Cerebellar nuclear complex (tissue), 1 donor: Measurements from ENCODE around the gene PRPF38A.
"Not testable (repeated sequence)": the region's sequence is repeated elsewhere in the genome, so short reads cannot be mapped to it uniquely, and the experiment has no call there.

ENCODE experiments used
- DNase-seq, 2 experiments: peaks; one replicate each; lab custom pipeline; 2025; lab: John Stamatoyannopoulos, UW

Gene PRPF38A, protein sequence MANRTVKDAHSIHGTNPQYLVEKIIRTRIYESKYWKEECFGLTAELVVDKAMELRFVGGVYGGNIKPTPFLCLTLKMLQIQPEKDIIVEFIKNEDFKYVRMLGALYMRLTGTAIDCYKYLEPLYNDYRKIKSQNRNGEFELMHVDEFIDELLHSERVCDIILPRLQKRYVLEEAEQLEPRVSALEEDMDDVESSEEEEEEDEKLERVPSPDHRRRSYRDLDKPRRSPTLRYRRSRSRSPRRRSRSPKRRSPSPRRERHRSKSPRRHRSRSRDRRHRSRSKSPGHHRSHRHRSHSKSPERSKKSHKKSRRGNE

DNA sequence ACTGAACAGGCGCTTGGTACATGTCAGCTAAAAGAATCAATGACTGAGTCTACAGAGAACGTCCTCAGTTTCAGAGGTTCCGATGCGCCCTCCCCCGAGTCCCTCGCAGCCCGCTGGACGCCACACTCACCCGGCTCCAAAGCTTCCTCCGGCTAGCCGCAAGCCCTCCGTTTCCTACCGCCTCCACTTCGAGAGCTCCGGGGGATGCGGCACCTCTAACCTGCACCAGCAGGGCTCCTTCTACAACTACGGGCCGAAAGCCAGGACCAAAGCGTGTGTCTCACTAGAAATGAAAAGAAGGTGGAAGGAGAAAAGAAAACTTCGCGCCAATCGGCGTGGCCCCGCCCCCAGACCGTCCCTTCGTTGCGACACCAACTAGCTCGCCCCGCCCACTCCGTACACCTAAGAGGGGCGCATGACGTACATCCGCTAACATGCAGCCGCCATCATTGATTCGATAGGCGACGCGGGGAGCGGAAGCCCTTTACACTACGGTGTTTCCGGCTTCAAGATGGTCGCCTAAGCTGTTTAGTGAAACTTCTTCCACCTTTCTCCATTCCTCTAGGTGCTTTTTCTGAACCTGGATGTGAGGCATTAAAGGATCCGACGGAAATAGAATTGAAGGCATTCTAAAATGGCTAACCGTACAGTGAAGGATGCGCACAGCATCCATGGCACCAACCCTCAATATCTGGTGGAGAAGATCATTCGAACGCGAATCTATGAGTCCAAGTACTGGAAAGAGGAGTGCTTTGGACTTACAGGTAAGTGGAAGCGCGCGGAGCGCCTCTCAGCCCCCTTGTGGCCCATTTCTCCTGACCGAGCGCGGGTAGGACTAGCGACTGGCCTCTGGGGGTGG, at the start of gene PRPF38A, which contains the start of gene ORC1:
Gene PRPF38A, plus strand, starts transcription at position 487 of the 859 bp plus-strand sequence. Its CDS starts 148 bp downstream, at position 635.
Gene ORC1, minus strand, starts transcription at position 308 of the 859 bp plus-strand sequence. CDS start 2,200 bp downstream, outside the sequence.
- peak; percentile 87 to 94 for DNase-seq

DNA sequence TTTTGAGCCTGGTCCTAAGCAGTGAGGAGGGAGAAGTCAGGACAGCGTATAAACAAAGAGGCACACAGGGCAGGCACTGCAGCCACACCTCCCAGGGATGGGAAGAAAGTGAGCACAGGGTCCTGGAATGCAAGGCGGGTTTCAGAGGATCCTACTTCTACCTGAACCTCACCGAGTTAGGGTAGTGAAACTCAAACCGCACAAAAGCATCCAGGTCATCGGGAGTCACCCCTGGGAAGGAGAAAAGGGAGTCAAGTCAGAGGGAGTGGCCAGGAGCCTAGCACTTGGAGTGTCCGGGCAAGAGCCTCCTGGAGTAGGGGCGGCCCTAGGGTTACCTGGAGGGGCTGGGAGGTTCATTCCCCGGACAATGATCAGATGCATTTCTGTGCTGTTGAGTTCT, 49.0 kb upstream of the PRPF38A start:
- no peak for DNase-seq

- no peak for DNase-seq
Measured at GRCh38 chr1:52355847-52356505, 48.4 kb upstream of the PRPF38A start.

- no peak for DNase-seq
Measured at GRCh38 chr1:52356818-52357355, 47.5 kb upstream of the PRPF38A start.

- DNase-seq = no peak
Measured at GRCh38 chr1:52357397-52357796, 47.0 kb upstream of the PRPF38A start.

DNA sequence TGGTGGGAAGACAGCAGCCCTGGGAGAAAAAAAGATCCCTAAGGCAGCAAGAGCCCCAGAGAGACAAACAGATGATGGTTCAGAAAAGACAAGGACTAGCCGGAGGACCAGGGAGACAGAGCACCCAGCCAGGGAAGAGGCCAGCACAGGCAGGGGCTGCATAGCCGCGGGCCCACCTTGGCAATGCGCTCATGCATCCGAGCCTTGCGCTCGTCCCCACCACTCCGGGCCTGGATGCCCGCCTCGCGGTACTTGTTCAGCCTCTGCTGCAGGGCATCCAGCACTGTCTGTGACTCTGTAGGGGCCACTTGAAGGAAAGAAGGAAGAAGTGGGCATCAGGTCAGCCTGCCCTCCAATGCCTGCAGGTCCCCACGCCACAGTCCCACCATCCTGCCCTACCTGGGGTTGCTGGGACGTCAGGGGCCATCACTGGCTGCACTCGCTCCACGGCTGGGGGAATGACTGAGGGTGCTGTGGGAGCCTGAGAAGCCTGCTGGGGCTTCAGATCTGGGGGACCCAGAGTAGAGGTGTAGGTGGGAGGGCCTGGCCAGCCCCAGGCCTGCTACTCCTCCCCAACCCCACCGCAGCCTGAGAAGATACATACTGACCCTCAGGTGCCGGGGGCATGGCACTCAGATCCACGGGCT, 45.4 kb upstream of the PRPF38A start:
- DNase-seq = no peak

DNA sequence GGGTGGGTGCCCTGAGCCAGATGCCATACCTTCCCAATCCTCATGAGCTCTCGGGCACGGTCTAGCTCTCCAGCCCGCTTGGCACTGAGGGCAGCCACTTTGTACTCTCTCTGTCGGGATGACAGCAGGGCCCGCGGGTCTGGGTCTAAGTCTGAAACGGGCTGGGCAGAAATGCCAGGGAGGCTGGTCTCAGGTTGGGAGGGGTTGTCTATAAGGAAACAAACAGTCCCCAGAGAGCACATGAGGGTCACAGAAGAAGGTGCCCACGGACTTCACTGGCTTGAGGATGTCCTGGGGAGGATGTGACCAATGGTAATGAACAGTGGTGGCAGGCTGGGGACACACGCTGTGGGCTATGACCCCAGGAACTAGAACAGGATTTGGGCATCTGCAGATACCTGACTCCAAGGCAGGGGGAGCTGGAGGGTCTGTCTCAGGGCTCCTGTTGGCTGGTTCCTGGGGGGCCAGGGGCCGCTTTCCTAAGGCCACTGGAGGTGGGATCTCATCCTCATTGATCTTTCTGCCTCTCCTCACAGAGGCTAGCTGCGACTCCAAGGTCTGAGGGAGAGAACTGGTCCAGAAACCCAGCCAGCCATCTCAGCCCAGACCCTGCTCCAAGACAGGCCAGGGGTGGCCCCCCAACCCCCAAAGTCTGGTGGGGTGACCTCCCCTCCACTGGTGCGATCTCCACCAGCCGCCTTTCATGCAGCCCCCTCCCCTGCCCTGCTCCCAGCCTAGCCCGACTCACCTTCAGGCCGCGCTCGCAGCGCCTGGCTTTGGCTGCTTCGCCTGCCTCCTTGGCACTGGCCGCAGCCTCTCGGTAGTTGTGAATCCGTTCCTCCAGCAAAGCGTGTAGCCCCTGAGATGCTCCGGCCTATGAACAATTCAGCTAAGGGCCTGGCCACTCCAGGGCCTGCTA, 44.5 kb upstream of the PRPF38A start:
- no peak for DNase-seq

DNA sequence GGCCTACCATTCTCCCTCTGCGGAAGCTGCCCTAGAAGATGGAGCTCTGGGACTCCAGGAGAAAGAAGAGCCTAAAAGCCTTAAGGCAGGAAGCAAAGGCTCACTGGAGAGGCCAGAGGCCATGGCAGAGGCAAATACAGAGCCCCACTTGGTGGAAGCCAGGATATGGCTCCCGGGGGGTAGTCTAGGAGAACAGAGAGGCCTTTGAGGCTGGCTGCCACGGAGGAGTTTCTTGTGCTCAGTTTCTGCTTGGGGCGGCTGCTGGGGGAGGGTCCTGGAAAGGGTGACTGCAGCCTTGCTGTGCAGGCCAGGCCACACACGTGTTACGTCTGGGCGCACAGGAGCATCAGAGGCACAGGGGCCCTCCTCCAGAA, 43.8 kb upstream of the PRPF38A start:
- DNase-seq = no peak

- DNase-seq = no peak
Measured at GRCh38 chr1:52364235-52364839, 40.1 kb upstream of the PRPF38A start.

DNA sequence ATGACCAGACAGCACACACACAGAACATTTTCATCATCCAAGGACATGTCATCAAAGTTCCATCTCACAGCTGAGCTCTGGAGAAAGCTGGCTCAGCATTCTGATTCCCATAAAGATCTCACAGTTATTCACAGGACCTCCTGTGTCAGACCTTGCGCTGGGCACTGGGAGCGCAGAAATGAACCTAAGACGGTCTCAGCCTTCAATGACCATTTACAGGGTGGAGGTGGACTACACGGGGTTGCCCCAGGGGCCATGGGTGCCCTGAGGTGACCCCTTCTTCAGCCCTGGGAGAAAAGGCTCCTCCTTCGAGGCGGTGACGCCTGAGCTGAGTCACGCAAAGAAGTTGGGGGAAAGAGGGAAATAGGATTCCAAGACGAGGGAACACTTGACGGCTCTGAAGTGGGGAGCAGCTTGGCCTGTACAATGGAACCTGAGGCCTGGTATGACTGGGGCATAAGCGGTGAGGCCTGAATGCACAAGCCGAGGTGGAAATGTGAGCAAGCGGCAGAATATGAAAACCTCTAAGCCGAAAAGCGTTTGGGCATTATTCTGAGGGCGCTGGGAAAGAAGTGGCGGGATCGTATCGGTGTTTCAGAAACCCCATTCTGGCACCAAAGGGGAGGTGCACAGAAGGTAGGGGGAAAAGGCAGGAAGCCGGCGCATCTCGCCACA, 39.2 kb upstream of the PRPF38A start:
- DNase-seq = no peak

DNA sequence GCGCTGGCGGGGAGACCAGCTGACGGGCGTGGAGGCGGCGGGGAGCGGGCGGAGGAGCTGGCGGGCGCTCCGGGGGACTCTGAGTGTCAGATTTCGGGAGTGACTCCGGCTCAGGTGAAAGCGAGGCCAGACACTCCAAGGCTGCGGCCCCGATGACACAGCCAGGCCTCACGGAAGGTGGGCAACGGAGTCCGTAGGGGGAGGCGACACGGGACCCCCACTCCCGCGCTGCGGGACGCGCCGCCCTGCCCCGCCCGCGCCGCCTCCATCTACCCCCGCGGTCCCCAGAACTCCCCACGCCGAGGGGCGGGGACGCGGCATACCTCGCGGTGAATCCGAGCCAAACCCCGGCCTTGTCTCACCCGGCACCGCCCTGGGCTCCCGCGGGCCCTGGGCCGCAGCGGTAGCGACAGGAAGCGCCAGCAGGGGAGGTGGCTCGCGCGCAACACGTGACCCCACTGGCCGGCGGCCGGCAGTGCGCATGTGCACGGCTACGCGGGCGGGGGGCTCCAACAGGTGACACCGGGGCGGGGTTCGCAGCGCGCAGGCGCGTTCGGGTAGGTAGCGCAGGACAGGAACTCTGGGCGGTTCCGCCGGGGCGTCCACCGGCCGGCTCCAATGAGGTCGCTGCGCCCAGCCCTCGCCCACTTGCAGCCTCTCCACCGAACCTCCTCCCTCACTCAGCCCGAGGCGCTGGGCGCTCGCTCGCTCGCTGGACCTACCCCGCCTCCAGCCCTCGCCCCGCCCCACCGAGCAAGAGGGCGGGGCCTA, 38.5 kb upstream of the PRPF38A start, which contains the start of gene CC2D1B:
Gene CC2D1B, minus strand, starts transcription at position 460 of the 771 bp plus-strand sequence. CDS start 1,585 bp downstream, outside the sequence.
- DNase-seq = peak; percentile 67 to 95

GRCh38 chr1:52366517-52366827, 37.9 kb upstream of the PRPF38A start:
- no peak for DNase-seq

- DNase-seq = no peak
Measured at GRCh38 chr1:52367272-52367671, 37.1 kb upstream of the PRPF38A start.

GRCh38 chr1:52368383-52369172, 35.8 kb upstream of the PRPF38A start:
- DNase-seq = peak in 1 of 2 experiments; percentile 48

- DNase-seq = not testable (repeated sequence)
Measured at GRCh38 chr1:52369851-52370250, 34.6 kb upstream of the PRPF38A start.

DNA sequence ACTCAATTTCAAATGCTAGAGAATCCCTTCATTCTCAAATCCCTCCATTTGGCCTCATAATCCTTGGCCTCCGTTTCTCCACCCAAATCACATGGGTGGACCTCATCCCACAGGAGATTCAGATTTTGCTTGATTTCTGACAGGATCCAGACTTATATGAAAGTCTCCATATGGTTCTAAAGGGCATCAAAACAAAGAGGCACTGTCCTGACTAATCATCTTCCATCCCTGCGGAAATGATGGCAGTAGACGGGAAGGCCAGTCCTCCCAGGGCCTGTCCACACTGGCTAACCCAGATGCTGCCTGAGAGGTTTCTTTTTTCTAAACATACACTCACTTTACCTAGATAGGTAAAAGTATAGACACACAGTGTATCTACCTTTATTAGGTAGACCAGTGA, 19.0 kb upstream of the PRPF38A start:
- DNase-seq = no peak

DNA sequence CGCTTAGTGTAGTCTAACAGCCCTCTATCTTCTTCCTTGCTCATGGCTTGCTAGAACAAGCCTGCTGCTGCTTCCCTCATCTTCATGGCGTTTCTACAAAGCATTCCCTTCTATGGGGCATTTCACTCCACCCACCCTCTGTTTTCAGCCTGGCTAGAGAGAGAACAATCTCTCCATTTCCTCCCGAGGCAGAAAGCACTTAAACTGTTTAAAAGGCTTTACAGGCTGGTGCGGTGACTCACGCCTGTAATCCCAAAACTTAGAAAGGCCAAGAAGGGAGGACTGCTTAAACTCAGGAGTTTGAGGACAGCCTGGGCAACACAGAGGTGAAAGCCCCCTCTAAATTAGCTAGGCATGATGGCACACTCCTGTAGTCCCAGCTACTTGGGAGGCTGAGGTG, 17.9 kb upstream of the PRPF38A start:
- no peak for DNase-seq

DNA sequence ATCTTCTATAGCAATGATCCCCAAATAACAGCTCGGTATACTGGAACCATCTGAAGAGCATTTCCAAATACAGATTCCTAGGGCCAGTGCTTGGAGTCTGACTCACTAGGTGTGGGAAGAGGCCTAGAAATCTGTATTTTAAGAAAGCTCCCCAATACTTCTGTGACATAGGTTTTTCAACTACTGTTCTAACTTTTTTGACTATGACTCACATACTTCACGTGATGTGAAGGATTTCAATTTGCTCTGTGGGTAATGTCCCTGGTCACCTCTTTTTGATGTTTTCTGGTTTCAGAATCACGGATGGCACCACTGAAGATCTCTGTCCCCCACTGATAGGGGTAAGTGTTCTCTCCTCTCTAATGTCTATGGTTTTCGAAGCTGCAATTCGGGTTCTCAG, 11.2 kb upstream of the PRPF38A start:
- no peak for DNase-seq
